T-helper 2 cell treated with Interferon-gamma antibody and Interleukin-4, amounts not matched to agents 100 ng/mL and 5 ng/mL, for 36 hours (primary cell): Measurements from ENCODE around the gene PTK6. TPM values are rescaled to one million over a fixed set of nuclear protein-coding genes. Genes with fewer than 3 reads are reported as not detected.

ENCODE experiments used
- intact Hi-C: fragments of 100-400 bp; cut with micrococcal nuclease; formaldehyde crosslinking; loops from one replicate; pipeline ENCODE4 v1.15.1; 2023
- total RNA-seq: library from RNA; stranded (reverse); gene quantifications from 2 replicates; pipeline ENCODE4 v1.2.3, GENCODE V29; 2022

Gene PTK6
- total RNA-seq, 1 donor from 2014 or later: 1.2 TPM

GRCh38 chr20:63570281-63571086 is 33.3 kb upstream of the PTK6 start:
- intact Hi-C loops: loop anchor here (5.0 to 10.0 kb wide), 2 partner anchors 33 to 54 kb away; partner anchors contain the start of genes GMEB2 and PTK6

GRCh38 chr20:63568986-63569949 is 32.1 kb upstream of the PTK6 start:
- intact Hi-C loops: no loop called here

DNA sequence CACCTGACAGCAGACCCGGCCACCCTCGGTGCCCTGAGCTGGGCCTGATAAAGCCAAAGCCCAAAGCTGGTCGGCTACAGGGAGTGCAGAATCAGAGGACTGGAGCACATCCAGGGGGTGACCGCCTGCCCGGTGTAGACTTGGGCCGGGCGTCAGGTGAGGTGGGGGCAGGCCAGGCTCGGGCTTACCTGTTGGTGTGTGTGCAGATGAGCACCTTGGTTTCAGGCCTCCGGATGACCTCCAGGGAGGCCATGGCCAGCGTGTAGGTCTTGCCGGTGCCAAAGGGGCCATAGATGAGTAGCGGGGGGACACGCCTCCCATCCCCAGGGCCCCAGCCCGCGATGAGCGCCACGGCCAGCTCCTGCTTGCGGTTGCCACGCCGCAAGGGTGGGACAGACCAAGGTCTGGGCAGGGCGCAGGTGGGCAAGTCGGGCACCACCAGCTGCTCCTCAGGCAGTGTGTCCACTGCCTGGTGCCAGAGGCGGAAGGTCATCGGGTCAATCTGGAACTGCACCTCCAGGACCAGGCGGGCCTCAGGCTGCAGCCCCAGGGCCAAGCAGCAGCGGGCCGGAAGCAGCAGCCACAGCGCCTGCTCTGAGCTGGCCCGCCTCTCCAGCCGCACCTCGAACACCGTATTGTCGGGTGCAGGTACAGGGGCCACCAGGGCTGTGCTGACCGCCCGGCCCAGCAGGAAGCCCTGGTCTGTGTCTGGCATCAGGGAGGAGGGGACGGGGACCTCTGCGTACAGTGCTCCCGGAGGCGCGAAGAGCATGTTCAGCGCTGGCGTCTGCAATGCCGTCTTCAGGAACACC is 31.2 kb upstream of the PTK6 start:
- intact Hi-C loops: no loop called here

- intact Hi-C loops: no loop called here
Observed at GRCh38 chr20:63567386-63568169, 30.4 kb upstream of the PTK6 start.

DNA sequence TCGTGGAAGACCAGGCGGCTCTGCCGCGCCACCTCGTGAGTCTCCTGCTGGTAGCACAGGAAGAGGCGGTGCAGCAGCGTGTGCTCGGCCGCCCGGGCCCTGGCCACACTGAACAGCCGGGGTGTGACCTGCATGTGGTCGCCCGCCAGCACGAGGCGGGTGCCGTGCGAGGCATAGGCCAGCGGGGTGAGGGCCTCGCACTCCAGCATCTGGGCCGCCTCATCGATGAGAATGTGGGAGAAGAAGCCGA is 29.9 kb upstream of the PTK6 start:
- intact Hi-C loops: no loop called here

GRCh38 chr20:63566395-63567135 is 29.4 kb upstream of the PTK6 start:
- intact Hi-C loops: no loop called here

- intact Hi-C loops: no loop called here
Observed at GRCh38 chr20:63565699-63566335, 28.6 kb upstream of the PTK6 start.

- intact Hi-C loops: no loop called here
Observed at GRCh38 chr20:63565021-63565698, 28.0 kb upstream of the PTK6 start.

DNA sequence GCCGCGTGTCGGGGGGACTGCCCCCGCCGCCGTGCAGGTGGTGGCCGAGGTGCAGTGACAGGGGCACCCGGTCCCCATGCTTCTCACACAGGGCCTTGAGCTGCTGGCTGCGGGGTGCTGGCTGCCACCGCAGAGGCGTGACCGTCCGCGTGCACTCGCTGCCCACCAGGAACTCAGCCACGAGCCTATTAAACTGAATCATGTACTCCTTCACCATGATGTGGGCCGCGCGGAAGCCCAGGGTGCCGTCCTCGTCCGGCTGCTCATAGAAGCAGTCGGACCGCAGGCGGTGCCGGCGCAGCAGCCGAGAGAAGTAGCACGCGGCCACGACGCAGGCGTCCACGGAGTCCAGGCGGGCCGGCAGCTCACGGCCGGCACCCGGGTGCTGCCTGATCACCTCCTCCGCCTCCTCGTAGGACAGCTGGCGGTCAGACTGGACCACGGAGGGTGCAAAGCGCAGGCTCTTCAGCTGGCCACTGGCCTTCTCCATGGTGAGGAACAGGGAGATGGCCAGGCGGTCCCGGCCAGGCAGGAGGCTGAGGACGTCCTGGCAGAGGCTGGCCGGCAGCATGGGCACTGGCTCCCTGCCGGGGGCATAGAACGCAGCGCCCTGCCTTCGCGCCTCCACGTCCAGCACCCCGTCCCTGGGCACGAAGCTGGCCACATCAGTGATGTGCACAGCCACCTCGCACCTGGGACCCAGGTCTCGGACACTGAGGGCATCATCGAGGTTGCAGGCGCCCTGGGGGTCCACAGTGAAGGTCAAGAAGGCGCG is 27.0 kb upstream of the PTK6 start:
- intact Hi-C loops: no loop called here

DNA sequence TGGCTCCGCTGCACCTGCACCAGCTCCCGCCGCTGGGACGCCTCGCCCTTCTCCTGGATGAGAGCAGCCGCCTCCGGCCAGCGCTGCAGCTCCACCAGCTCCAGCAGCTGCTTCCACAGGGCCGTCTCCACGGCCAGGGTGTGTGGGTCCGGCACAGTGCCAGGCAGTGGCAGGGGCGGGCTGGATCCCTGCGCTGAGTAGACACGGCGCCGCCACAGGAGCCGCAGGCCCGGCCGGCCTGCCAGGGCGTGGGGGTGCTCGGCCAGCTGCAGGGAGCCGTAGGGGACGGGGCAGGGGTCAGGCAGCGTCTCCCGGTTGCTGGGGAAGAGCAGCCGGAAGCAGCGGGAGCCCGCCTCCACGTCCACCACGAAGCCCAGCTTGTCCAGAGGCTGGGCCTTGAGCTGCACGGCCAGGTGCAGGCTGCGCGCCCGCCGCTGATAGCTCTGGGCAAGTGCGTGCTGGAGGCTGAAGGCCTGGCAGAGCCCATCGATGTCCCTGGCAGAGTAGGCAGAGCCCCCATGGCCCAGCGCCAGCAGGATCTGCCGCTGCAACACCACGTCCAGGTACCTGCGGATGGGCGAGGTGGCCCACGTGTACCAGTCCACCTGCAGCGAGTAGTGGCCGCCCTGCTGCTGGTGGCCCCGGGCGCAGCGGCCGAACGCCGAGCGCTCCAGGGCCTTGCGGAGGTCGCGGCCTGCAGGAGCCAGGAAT is 26.2 kb upstream of the PTK6 start:
- intact Hi-C loops: no loop called here

GRCh38 chr20:63562461-63563224 is 25.5 kb upstream of the PTK6 start:
- intact Hi-C loops: no loop called here

DNA sequence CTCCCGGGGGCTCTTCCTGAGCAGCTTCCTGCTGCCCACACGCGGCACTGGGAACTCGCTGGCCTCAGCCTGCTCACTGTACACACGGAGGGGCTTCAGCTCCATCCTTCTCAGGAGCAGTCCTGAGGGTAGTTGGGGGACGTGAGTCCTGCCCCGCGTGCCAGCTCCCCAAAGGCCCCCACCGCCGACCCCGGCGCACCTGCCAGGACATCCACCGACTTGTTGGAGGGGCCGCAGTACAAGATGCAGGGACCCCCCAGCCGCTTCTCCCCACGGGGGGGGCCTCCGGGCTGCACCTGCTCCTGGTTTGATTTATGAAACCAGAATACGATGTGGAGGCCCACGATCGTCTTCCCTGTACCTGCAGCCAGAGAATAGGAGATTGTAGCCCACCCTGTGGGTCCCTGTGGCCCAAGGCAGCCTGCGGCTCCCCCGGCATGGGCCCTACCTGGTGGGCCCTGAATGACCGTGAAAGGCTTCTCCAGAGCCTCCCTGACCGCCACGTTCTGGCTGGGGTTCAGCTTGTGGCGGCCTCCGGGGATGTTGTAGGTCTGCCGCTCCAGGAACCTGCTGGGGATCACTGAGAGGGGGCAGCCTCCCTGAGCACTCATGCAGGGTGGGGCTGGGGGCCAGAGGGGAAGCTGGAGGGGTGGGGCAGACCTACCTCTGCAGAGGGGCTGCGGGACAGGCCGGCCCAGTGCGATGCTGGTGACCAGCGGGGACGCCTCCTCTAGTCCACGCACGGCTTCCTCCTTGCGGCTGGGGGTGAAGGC is 24.6 kb upstream of the PTK6 start:
- intact Hi-C loops: no loop called here

- intact Hi-C loops: no loop called here
Observed at GRCh38 chr20:63560856-63561609, 23.9 kb upstream of the PTK6 start.

DNA sequence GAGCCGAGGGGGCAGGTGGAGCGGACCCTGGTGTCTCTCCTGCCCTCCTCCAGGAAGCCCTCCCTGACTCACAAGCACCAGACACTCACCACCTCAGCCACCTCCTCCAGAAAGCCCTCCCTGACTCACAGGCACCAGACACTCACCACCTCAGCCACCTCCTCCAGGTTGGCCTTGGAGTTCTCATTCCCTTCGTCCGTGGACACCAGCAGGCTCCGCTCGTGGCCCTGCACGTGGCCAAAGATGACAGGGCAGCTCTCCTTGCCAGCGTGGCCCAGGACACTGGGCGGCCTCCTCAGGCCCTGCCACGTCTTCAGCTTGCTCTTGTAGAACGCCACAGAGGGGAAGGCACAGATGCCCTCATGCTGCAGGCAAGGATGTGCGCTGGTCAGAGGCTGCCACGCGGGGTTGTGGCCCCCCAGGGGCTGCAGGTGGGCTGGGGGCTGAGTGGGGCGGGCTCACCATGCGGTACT is 23.2 kb upstream of the PTK6 start:
- intact Hi-C loops: no loop called here
